HCEC 1CT (cell line): ENCODE measurements around the gene SLC15A4.
A peak's percentile ranks its signal among the peaks of the same experiment; 100 is the strongest.
"Not testable (repeated sequence)": the region's sequence is repeated elsewhere in the genome, so short reads cannot be mapped to it uniquely, and the experiment has no call there.

Experiments used
- DNase-seq: peaks from one replicate; pipeline ENCODE4 v3.0.0-alpha.2; 2017

Gene SLC15A4

GRCh38 chr12:128823916-128824839 is at the start of gene SLC15A4:
TSS of gene SLC15A4 (minus strand) at chr12:128823958. CDS start at chr12:128823943, 15 bp downstream.
- peak; percentile 92 for DNase-seq

DNA sequence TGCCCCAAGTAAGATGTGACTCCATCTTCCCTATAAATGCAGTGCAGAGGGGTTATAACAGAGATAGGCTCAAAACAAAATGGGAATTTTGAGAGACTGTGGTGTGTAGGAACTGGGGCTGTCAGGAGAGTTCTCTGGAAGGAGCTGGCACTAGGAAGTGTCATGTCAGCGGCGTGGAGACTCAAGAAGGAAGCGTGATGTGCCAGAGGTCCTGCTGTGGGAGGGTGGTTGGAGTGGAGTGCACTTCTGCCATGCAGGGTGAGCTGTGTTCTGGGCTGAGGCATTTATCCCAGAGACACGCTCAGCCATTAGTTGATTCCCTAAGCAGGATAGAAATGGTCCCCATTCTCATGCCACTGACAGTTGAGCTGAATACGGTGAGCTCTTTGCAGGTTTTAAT is 48.5 kb upstream of the SLC15A4 start:
- DNase-seq: no peak

GRCh38 chr12:128871516-128871892 is 47.7 kb upstream of the SLC15A4 start:
- DNase-seq: no peak

DNA sequence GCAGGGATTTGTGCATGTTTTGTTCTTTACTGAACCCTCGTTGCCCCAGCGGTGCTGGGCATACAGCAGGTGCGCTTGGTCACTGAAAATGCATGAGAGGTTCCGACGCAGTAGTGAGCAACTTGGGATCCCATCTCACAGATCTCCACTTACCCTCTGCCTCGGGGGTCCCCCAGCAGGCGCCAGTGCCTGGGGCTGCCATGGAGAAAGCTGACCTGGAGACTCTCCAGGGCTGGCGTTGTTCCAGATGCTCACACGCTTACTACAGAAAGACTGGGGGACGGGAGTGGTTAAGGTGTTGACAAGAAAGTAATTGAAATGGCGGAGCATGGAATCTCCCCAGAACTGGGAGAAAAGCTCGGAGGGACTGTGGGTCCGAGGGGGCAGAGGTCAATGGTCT is 43.7 kb upstream of the SLC15A4 start:
- DNase-seq: no peak

DNA sequence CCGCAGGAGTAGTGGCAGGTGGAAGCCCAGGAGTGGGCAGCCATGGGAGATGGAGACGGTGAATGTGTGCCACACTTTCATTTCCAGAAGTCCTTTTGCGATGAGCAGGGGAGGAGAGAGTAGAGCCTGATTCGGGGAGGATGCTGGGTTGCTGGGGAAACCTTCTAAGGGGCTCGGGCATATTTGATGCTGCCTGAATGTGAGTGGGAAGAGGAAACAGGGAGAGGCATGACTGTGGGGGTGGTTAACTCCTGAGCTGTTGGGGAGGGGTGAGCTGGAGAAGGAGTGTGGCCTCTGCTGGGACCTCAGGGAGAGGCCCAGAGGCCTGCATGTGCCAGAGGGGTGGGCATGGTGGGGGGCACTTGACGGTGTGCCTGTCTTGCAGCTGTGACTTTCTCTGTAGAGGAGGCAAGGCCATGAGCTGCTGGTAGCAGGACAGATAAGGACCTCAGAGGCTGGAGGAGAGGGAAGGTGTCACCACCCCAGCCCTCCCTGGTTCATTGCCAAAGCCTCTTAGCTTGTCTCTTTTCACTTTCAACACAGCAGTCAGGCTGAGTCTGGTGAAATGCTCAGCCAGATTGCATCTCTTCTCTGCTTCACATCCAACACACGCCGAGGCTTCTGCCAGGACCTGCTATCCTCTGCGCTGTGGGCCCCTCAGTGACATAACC is 40.9 kb upstream of the SLC15A4 start:
- DNase-seq: no peak

DNA sequence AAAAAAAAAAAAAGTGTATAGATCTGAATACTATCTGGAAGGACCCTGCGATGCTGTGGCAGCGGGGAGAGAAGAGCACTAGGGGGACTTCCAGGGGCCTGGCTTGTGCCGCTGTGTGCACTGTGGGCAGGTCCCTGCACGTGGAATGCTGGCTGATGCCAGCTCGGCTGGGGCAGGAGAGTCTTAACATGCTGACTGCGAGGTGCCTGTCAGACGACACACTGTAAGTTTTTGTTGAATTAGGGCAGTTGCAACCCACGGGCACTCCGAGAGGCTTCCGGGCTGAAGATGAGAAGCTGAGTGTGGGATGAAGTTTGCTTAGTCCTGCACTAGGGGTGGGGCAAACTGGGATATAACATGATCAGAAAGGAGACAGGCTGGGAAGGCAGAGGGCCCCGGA is 40.2 kb upstream of the SLC15A4 start:
- DNase-seq: no peak

DNA sequence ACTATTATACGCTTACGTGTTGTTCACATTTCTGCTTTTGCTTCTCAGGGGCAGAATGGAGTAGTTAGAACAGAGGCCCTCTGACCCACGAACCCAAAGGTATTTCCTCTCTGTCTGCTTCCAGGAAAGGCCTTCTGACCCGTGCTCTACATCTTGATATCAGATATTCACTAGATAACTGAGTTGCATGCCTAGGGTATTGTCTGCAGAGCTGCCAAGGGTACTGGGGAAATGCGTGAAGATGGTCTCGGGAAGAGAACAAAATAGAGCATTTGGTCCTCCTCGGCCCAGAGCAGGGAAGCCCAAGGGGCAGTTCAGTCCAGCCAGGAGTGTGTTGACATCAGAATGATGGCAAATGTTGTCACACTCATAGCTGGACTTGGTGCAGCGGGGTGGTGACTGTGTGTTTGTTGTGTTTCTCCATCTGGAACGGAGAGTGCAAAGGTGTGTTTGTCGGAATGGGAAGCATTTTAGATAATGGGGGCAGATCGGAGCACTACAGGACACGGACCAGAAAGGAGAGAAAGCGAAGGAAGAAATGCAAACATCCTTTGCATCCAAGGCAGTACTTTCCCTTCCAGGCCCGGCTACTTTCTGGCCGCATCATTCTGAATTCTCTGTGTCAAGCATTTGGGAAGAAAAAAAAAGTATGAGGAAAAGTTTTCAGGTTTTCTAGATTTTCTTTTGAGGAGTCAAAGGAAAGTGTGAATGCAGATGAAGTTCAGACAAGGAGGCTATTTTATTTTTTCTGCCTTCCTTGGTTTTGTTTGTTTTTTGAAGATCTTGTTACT is 37.7 kb upstream of the SLC15A4 start:
- DNase-seq: no peak

DNA sequence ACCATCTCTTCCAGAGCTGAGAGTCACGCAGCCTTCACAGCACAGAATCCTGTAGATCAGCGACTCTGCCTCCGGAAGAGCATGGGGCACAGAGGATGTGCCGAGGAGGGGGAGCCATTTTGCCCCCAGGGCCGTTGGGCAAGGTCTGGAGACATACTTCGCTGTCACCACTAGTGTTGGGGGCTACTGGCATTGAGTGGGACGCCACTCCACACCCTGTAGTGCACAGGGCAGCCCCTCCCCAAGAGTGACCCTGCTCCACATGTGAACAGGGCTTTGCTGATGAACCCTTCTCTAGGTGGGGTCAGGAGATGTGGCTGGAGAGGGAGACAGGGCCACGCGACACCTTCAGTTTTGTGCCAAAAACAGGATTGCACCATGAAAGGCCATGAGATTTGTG is 35.6 kb upstream of the SLC15A4 start:
- no peak for DNase-seq

- no peak for DNase-seq
Measured at GRCh38 chr12:128857133-128857763, 33.5 kb upstream of the SLC15A4 start.

DNA sequence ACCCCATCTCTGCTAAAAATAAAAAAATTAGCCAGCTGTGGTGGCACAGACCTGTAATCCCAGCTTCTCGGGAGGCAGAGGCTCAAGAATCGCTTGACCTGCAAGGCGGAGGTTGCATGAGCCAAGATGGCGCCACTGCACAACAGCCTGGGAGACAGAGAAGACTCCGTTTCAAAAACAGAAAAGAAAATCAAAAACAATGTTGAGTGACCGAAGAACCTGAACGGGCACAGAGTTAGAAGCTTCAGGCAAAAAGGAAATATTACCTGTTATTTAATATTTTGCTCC is 33.0 kb upstream of the SLC15A4 start:
- DNase-seq: no peak

DNA sequence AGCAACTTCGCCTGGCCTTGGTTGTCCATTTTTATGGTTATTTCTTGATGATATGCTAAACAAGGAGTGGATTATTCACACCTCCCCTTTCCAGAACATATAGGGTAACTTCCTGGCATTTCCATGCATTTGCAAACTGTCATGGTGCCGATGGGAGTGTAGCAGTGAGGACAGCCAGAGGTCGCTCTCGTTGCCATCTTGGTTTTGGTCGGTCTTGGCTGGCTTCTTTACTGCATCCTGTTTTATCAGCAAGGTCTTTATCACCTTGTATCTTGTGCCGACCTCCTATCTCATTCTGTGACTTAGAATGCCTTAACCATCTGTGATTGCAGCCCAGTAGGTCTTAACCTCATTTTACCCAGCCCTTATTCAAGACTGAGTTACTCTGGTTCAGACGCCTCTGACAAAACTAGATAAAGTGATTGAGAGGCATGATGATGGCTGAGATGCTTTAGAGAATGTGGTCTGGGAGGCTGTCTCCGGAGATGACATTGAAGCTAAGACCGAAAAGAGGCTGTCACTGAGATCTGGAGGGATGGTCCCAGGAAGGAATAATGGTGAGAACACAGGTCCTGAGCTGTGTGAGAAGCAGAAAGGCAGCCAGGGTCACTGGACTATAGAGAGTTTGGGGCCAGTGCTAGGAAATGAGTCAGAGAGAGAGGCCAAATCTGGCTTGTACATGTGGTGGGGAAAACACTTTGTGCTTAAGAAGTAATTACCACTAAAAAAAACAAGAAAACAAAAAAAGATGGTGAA is 32.5 kb upstream of the SLC15A4 start:
- DNase-seq: no peak

- DNase-seq: no peak
Measured at GRCh38 chr12:128853600-128854197, 29.9 kb upstream of the SLC15A4 start.

- no peak for DNase-seq
Measured at GRCh38 chr12:128852885-128853599, 29.3 kb upstream of the SLC15A4 start, which contains the start of gene GLT1D1. TSS of gene GLT1D1 (plus strand) at chr12:128853478. CDS start at chr12:128853582, 104 bp downstream.

GRCh38 chr12:128852026-128852698 is 28.4 kb upstream of the SLC15A4 start:
- no peak for DNase-seq

DNA sequence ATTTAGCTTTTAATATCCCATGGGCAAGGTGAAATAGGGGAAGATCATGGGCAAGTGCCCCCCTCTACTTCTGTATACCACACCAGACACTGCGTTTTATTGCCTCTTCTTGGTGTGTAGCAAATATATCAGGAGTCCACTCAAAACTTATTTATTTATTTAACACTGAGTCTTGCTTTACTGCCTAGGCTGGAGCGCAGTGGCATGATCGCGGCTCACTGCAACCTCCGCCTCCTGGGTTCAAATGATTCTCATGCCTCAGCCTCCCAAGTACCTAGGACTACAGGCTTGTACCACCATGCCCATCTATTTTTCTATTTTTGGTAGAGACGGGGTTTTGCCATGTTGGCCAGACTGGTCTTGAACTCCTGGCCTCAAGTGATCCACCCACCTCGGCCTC is 27.7 kb upstream of the SLC15A4 start:
- not testable (repeated sequence) for DNase-seq

DNA sequence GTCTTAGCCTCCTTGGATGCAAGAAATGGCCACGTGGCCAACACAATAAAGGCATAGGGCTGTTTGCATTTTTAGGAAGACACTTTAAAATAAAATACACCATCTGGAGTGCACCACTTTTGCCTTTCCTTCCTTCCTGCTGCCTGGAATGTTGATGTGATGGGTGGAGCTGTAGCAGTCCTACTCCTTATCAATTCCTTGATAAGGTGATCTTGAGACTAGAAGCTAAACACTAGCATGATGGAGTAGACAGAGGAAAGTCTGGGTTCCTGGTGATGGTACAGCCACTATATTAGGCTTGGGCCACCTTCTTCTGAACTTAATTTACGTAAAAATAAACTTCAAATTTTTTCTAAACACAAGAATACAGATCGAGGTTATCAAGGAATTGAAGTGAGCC is 26.6 kb upstream of the SLC15A4 start:
- DNase-seq: no peak

DNA sequence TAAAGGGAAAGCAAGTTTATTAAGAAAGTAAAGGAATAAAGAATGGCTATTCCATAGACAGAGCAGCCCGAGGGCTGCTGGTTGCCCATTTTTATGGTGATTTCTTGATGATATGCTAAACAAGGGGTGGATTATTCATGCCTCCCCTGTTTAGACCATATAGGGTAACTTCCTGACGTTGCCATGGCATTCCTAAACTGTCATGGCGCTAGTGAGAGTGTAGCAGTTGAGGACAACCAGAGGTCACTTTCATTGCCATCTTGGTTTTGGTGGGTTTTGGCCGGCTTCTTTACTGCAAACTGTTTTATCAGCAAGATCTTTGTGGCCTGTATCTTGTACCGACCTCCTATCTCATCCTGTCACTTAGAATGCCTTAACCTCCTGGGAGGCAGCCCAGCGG is 26.0 kb upstream of the SLC15A4 start:
- DNase-seq: not testable (repeated sequence)

DNA sequence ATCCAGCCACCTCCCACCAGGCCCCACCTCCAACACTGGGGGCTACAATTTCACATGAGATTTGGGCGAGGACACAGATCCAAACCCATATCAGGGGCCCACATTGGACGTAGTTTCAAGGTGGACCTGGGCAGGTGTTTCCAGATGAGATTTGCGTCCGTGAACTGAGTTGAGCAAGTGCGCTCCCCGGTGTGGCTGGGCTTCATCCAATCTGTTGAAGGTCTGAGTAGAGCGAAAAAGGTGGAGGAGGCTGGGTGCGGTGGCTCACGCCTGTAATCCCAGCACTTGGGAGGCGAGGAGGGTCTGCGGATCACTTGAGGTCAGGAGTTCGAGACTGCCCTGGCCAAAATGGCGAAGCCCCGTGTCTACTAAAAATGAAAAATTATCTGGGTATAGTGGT is 24.6 kb upstream of the SLC15A4 start:
- no peak for DNase-seq

DNA sequence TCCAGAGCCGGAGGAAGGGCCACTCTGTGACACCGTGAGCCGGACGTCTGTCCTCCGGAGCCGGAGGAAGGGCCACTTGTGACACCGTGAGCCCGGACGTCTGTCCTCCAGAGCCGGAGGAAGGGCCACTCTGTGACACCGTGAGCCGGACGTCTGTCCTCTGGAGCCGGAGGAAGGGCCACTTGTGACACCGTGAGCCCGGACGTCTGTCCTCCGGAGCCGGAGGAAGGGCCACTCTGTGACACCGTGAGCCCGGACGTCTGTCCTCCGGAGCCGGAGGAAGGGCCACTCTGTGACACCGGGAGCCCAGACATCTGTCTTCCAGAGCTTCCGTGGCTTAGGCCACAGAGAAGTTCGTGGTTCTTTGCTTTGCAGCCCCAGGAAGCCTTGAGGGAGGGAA is 22.9 kb upstream of the SLC15A4 start:
- not testable (repeated sequence) for DNase-seq

- DNase-seq: no peak
Measured at GRCh38 chr12:128844031-128844635, 20.4 kb upstream of the SLC15A4 start.
